ENCODE results near the gene GARIN5B.

Gene GARIN5B

GRCh38 chr19:55368701-55369563 lies 5.9 kb upstream of the GARIN5B start:
- no peak for DNase-seq

GRCh38 chr19:55368106-55368505 lies 5.0 kb upstream of the GARIN5B start:
- DNase-seq: no peak

- DNase-seq: no peak
These were observed 3.7 kb upstream of the GARIN5B start for GRCh38 chr19:55366790-55367189.

GRCh38 chr19:55365964-55366363 lies 2.9 kb upstream of the GARIN5B start:
- no peak for DNase-seq

GRCh38 chr19:55365245-55365644 lies 2.2 kb upstream of the GARIN5B start:
- DNase-seq: no peak

- DNase-seq: no peak
These were observed 678 bp downstream of the GARIN5B start for GRCh38 chr19:55362174-55362989.

GRCh38 chr19:55360902-55361301 lies 2.2 kb downstream of the GARIN5B start:
- no peak for DNase-seq

- DNase-seq: no peak
These were observed 3.8 kb downstream of the GARIN5B start for GRCh38 chr19:55358943-55359908.

- no peak for DNase-seq
These were observed 4.6 kb downstream of the GARIN5B start for GRCh38 chr19:55358493-55358892.

- DNase-seq: no peak
These were observed 7.7 kb downstream of the GARIN5B start for GRCh38 chr19:55355213-55355821.

- no peak for DNase-seq
These were observed 8.3 kb downstream of the GARIN5B start, which contains the start of gene COX6B2 for GRCh38 chr19:55354698-55355212. Gene COX6B2, minus strand, starts transcription at chr19:55354719. Its CDS starts 198 bp downstream, at chr19:55354521.

- DNase-seq: peak; percentile 68
These were observed 9.0 kb downstream of the GARIN5B start for GRCh38 chr19:55353803-55354697.

- no peak for DNase-seq
These were observed 9.7 kb downstream of the GARIN5B start for GRCh38 chr19:55353356-55353802.

GRCh38 chr19:55352549-55353145 lies 10.4 kb downstream of the GARIN5B start:
- DNase-seq: no peak

- no peak for DNase-seq
These were observed 11.0 kb downstream of the GARIN5B start for GRCh38 chr19:55352040-55352439.

GRCh38 chr19:55350620-55351315 lies 12.3 kb downstream of the GARIN5B start:
- DNase-seq: no peak

GRCh38 chr19:55348317-55349034 lies 14.6 kb downstream of the GARIN5B start:
- DNase-seq: no peak

- no peak for DNase-seq
These were observed 15.5 kb downstream of the GARIN5B start for GRCh38 chr19:55347442-55348009.
